Chondrocyte (in vitro differentiated cells): Measurements from ENCODE around the gene DHPS. TPM values are rescaled to one million over a fixed set of nuclear protein-coding genes. Genes with fewer than 3 reads are reported as not detected.

Experiments
- DNase-seq: peaks from one replicate; pipeline ENCODE4 v3.0.0; 2021; ENCODE audit warnings: mixed read lengths, low spot score
- H3K27ac Mint-ChIP-seq: one replicate; pipeline ENCODE4 v1.8.0; 2021; ENCODE audit warnings: mild to moderate bottlenecking, moderate library complexity, mixed read lengths; ENCODE audit not compliant: unreplicated experiment
- H3K27me3 Mint-ChIP-seq: 2 replicates; pipeline ENCODE4 v1.8.0; 2021; ENCODE audit warnings: low read depth, mixed read lengths
- H3K36me3 Mint-ChIP-seq: 2 replicates; pipeline ENCODE4 v1.8.0; 2021; ENCODE audit warnings: low read depth, mixed read lengths
- H3K4me1 Mint-ChIP-seq: 2 replicates; pipeline ENCODE4 v1.8.0; 2021; ENCODE audit warnings: low read depth, mild to moderate bottlenecking, mixed read lengths
- H3K4me3 Mint-ChIP-seq: one replicate; pipeline ENCODE4 v1.8.0; 2021; ENCODE audit warnings: mild to moderate bottlenecking, moderate library complexity, mixed read lengths; ENCODE audit not compliant: unreplicated experiment
- H3K9me3 Mint-ChIP-seq: 2 replicates; pipeline ENCODE4 v1.8.0; 2021; ENCODE audit warnings: low read depth, mixed read lengths
- CTCF ChIP-seq: fragments of 200-600 bp; sonication (generic); IDR thresholded peaks from 2 replicates; pipeline ENCODE4 v1.5.0; 2021; ENCODE audit warnings: antibody characterized with exemption, mild to moderate bottlenecking, moderate library complexity
- total RNA-seq: library from RNA; stranded (reverse); gene quantifications from 3 replicates; pipeline ENCODE4 v1.2.1, GENCODE V29; 2021

DHPS gene
- total RNA-seq, 1 donor from 2014 or later = 37.8 TPM

GRCh38 chr19:12676928-12677327, 4.8 kb downstream of the DHPS start:
- Mint-ChIP-seq H3K36me3 (peaks cover 19% of the 10 kb centered on the region), H3K4me1 (peaks cover 8% of the 10 kb centered on the region), H3K9me3 (no peaks in the 10 kb centered on the region), H3K27ac (no peak overlapping the region), H3K27me3 (no peaks in the 10 kb centered on the region), H3K4me3 (no peak overlapping the region)
- TF ChIP-seq CTCF = no peak
- no peak for DNase-seq

- peaks cover 10% of the 10 kb centered on the region for H3K4me1 Mint-ChIP-seq
- H3K4me3 Mint-ChIP-seq = no peak overlapping the region
- peak; percentile 85 for TF ChIP-seq CTCF
- no peaks in the 10 kb centered on the region for H3K9me3 Mint-ChIP-seq
- H3K27ac Mint-ChIP-seq = peak overlapping the region; percentile 45
- peaks cover 20% of the 10 kb centered on the region for H3K36me3 Mint-ChIP-seq
- no peaks in the 10 kb centered on the region for H3K27me3 Mint-ChIP-seq
- DNase-seq = no peak
These were observed 5.3 kb downstream of the DHPS start for GRCh38 chr19:12676384-12676792.

- no peak for DNase-seq
- no peak overlapping the region for H3K4me3 Mint-ChIP-seq
- H3K9me3 Mint-ChIP-seq = no peaks in the 10 kb centered on the region
- peaks cover 20% of the 10 kb centered on the region for H3K36me3 Mint-ChIP-seq
- peaks cover 7% of the 10 kb centered on the region for H3K4me1 Mint-ChIP-seq
- TF ChIP-seq CTCF = no peak
- H3K27me3 Mint-ChIP-seq = no peaks in the 10 kb centered on the region
- no peak overlapping the region for H3K27ac Mint-ChIP-seq
These were observed 5.7 kb downstream of the DHPS start for GRCh38 chr19:12675940-12676339.

GRCh38 chr19:12675399-12675798, 6.3 kb downstream of the DHPS start:
- Mint-ChIP-seq H3K27ac (no peak overlapping the region), H3K27me3 (no peaks in the 10 kb centered on the region), H3K36me3 (peaks cover 20% of the 10 kb centered on the region), H3K9me3 (no peaks in the 10 kb centered on the region), H3K4me3 (no peak overlapping the region), H3K4me1 (peaks cover 9% of the 10 kb centered on the region)
- DNase-seq = no peak
- no peak for TF ChIP-seq CTCF

- no peak for TF ChIP-seq CTCF
- Mint-ChIP-seq H3K4me3 (no peak overlapping the region), H3K27ac (no peak overlapping the region), H3K4me1 (peaks cover 27% of the 10 kb centered on the region), H3K27me3 (no peaks in the 10 kb centered on the region), H3K36me3 (peaks cover 17% of the 10 kb centered on the region), H3K9me3 (no peaks in the 10 kb centered on the region)
- DNase-seq = no peak
These were observed 8.9 kb downstream of the DHPS start for GRCh38 chr19:12672744-12673143.
